Spleen (tissue), 11 donors: Measurements from ENCODE around the gene WNT6. TPM values are rescaled to one million over a fixed set of nuclear protein-coding genes. Genes with fewer than 3 reads are reported as not detected.
A peak's percentile ranks its signal among the peaks of the same experiment; 100 is the strongest.

Experiments used
- DNase-seq: peaks from one replicate; pipeline ENCODE4 v3.0.0-alpha.2; 2020
- H3K27ac ChIP-seq, 8 donors: fragments of 200-600 bp; sonication (generic) in 7 of 8; 1 replicate in 4 of 8; 2 replicates in 4 of 8; pipeline versions ENCODE4 v1.5.0 to v1.8.0; 2016 to 2021; ENCODE audit warnings: inconsistent platforms in 4 of 8, mild to moderate bottlenecking in 4 of 8, moderate library complexity in 1 of 8
- H3K27me3 ChIP-seq, 7 donors: fragments of 200-600 bp; sonication (generic) in 6 of 7; replicated peaks in 1 of 7; 1 replicate in 4 of 7; 2 replicates in 3 of 7; pipeline versions ENCODE4 v1.5.0 to v1.8.0; 2016 to 2021; ENCODE audit warnings: inconsistent platforms in 3 of 7, mild to moderate bottlenecking in 1 of 7
- H3K36me3 ChIP-seq, 6 donors: fragments of 200-600 bp; sonication (generic) in 5 of 6; 1 replicate in 4 of 6; 2 replicates in 2 of 6; pipeline versions ENCODE4 v1.5.0 to v1.8.0; 2016 to 2021; ENCODE audit warnings: inconsistent platforms in 2 of 6
- H3K4me1 ChIP-seq, 6 donors: fragments of 200-600 bp; sonication (generic) in 5 of 6; 1 replicate in 3 of 6; 2 replicates in 3 of 6; pipeline versions ENCODE4 v1.5.0 to v1.8.0; 2016 to 2021; ENCODE audit warnings: inconsistent platforms in 3 of 6
- H3K4me3 ChIP-seq, 8 donors: fragments of 200-600 bp; sonication (generic) in 7 of 8; 1 replicate in 4 of 8; 2 replicates in 4 of 8; pipeline versions ENCODE4 v1.5.0 to v1.8.0; 2016 to 2021; ENCODE audit warnings: inconsistent platforms in 4 of 8, mild to moderate bottlenecking in 4 of 8, moderate library complexity in 2 of 8
- H3K9me3 ChIP-seq, 8 donors: fragments of 200-600 bp; sonication (generic) in 7 of 8; 1 replicate in 4 of 8; 2 replicates in 4 of 8; pipeline versions ENCODE4 v1.5.0 to v1.8.0; 2016 to 2021; ENCODE audit warnings: inconsistent platforms in 4 of 8
- CTCF ChIP-seq, 11 experiments: fragments of 200-600 bp in 7 of 11; fragments of 450-650 bp in 4 of 11; sonication (generic) in 4 of 11; IDR thresholded peaks in 8 of 11; conservative IDR thresholded peaks in 3 of 11; 1 replicate in 7 of 11; 2 replicates in 4 of 11; pipeline versions ENCODE4 v1.4.0 to v1.8.0; 2016 to 2021; ENCODE audit warnings: antibody characterized with exemption in 11 of 11, inconsistent platforms in 4 of 11, mild to moderate bottlenecking in 1 of 11
- POLR2A ChIP-seq, 3 donors: fragments of 450-650 bp; IDR thresholded peaks; one replicate each; pipeline ENCODE4 v1.5.1; 2017; ENCODE audit warnings: antibody characterized with exemption in 3 of 3, mild to moderate bottlenecking in 1 of 3
- POLR2AphosphoS5 ChIP-seq, 3 donors: sonication (generic); formaldehyde crosslinking; IDR thresholded peaks; one replicate each; pipeline ENCODE4 v1.5.1; 2017; ENCODE audit warnings: antibody characterized with exemption in 3 of 3
- WGBS, 5 donors: extraction: QIAGEN DNeasy Blood & Tissue Kit in 3 of 5; methylation state at CpG; one replicate each; pipeline versions ENCODE4 v1.1.5 to v1.1.7; 2013 to 2018; 5-methylcytosine and 5-hydroxymethylcytosine counted together
- intact Hi-C: fragments of 100-400 bp; cut with DNase I; formaldehyde crosslinking; loops from one replicate; pipeline ENCODE4 v1.15.0; 2023; ENCODE audit warnings: low total_unique reads
- polyA plus RNA-seq, 3 donors: library from polyadenylated mRNA; stranded (reverse); fragments of 200-250 nt; gene quantifications; one replicate each; pipeline ENCODE4 v1.2.1, GENCODE V29; 2013
- total RNA-seq, 7 donors: library from RNA; depleted of rRNA in 3 of 7; stranded (reverse); fragments of >200 nt in 3 of 7; fragmentation: NEBNext Ultra II Directional in 4 of 7; extraction: Animal tissue kit (Norgen Biotek cat#: 25700) in 4 of 7; gene quantifications; one replicate each; pipeline versions ENCODE4 v1.1.0 to v1.2.1, GENCODE V29; 2016 to 2021
- donor health status: healthy with polysubstance abuse.
- donor health status: DM: no; HTN: no; CAD: no; lungs with moderate emphysema.
- donor health status: DM: no; HTN: no; CAD: no.
- donor health status: Bipolar disorder and iron deficiency.
- donor health status: healthy.
- donor health status: DM: no; HTN: no; CAD: no.
- donor health status: DM: yes; HTN: yes; CAD: no.

Gene WNT6
- total and polyA plus RNA-seq, 10 donors: 1.1 to 10.9 (median 6.7) TPM

- TF ChIP-seq POLR2AphosphoS5 (IDR thresholded peaks at IDR 0.05) (no peak), CTCF (IDR thresholded peaks at IDR 0.05 in 8 of 11, conservative IDR thresholded peaks at IDR 0.05 in 3 of 11) (no peak), POLR2A (IDR thresholded peaks at IDR 0.05) (no peak)
- no peak for DNase-seq
- WGBS, 5 donors: 55 to 69% (median 65%) methylated on average over 3 of the region's 3 CpGs
- Histone ChIP-seq H3K27ac (no peak overlapping the region), H3K4me1 (peaks cover 0 to 2% (median 0%) of the 10 kb centered on the region in 6 donors), H3K9me3 (no peaks in the 10 kb centered on the region), H3K36me3 (no peaks in the 10 kb centered on the region), H3K4me3 (no peak overlapping the region), H3K27me3 (peaks cover 0 to 65% (median 0%) of the 10 kb centered on the region in 7 donors)
- intact Hi-C loops: no loop called here
These were observed 28.9 kb upstream of the WNT6 start for GRCh38 chr2:218830526-218831306.

GRCh38 chr2:218831378-218831990 lies 28.1 kb upstream of the WNT6 start, which contains the start of gene PRKAG3:
Gene PRKAG3 (minus strand): TSS chr2:218831803.
- intact Hi-C loops: no loop called here
- TF ChIP-seq POLR2A (IDR thresholded peaks at IDR 0.05): no peak
- no peak for TF ChIP-seq POLR2AphosphoS5 (IDR thresholded peaks at IDR 0.05)
- no peak for TF ChIP-seq CTCF (IDR thresholded peaks at IDR 0.05 in 8 of 11, conservative IDR thresholded peaks at IDR 0.05 in 3 of 11)
- peak; percentile 54 for DNase-seq
- Histone ChIP-seq H3K9me3 (no peaks in the 10 kb centered on the region), H3K4me3 (no peak within 1 kb of the TSS), H3K27ac (peak within 1 kb of the TSS in 2 of 8 donors; percentile 22 to 60), H3K36me3 (no peaks in the 10 kb centered on the region), H3K4me1 (peaks cover 0 to 2% (median 0%) of the 10 kb centered on the region in 6 donors), H3K27me3 (peaks cover 0 to 72% (median 0%) of the 10 kb centered on the region in 7 donors)
- 80 to 90% (median 81%) methylated on average over 18 of the region's 18 CpGs for WGBS, 5 donors

GRCh38 chr2:218832081-218832480 lies 27.5 kb upstream of the WNT6 start:
- intact Hi-C loops: no loop called here

More at GRCh38 chr2:218832081-218832480, 27.5 kb upstream of the WNT6 start:
- peak; percentile 14 for DNase-seq
- Histone ChIP-seq H3K27me3 (peaks cover 0 to 77% (median 0%) of the 10 kb centered on the region in 7 donors), H3K4me3 (no peak overlapping the region), H3K4me1 (no peaks in the 10 kb centered on the region), H3K27ac (peak overlapping the region in 1 of 8 donors; percentile 60), H3K36me3 (no peaks in the 10 kb centered on the region), H3K9me3 (peaks cover 0 to 4% (median 2%) of the 10 kb centered on the region in 8 donors)
- WGBS, 5 donors: 65 to 89% (median 71%) methylated on average over 3 of the region's 3 CpGs
- TF ChIP-seq CTCF (IDR thresholded peaks at IDR 0.05 in 8 of 11, conservative IDR thresholded peaks at IDR 0.05 in 3 of 11) (no peak), POLR2AphosphoS5 (IDR thresholded peaks at IDR 0.05) (no peak), POLR2A (IDR thresholded peaks at IDR 0.05) (no peak)
